HG02798 (cell line): ENCODE data around the gene EME2.
"Not testable (repeated sequence)": the region's sequence is repeated elsewhere in the genome, so short reads cannot be mapped to it uniquely, and the experiment has no call there.

ENCODE experiments used
- ATAC-seq: cut with Tn5 transposase; IDR thresholded peaks from one replicate; pipeline ENCODE4 v1.9.1; 2021; ENCODE audit warnings: mild to moderate bottlenecking; ENCODE audit not compliant: unreplicated experiment, poor library complexity

EME2 gene

GRCh38 chr16:1772362-1772907 is at the start of gene EME2:
Gene EME2, plus strand, starts transcription at chr16:1772810. Its CDS starts 418 bp downstream, at chr16:1773228.
- ATAC-seq: no peak

GRCh38 chr16:1723450-1724147 is 49.0 kb upstream of the EME2 start:
- no peak for ATAC-seq

- ATAC-seq: no peak
These were observed 48.1 kb upstream of the EME2 start for GRCh38 chr16:1724491-1724890.

- no peak for ATAC-seq
These were observed 45.7 kb upstream of the EME2 start for GRCh38 chr16:1726661-1727502.

GRCh38 chr16:1727651-1728624 is 44.7 kb upstream of the EME2 start:
- ATAC-seq: no peak

- no peak for ATAC-seq
These were observed 43.6 kb upstream of the EME2 start for GRCh38 chr16:1729026-1729425.

GRCh38 chr16:1729445-1729844 is 43.2 kb upstream of the EME2 start:
- no peak for ATAC-seq

- ATAC-seq: no peak
These were observed 41.5 kb upstream of the EME2 start for GRCh38 chr16:1731073-1731472.

- ATAC-seq: no peak
These were observed 41.0 kb upstream of the EME2 start for GRCh38 chr16:1731603-1732002.

GRCh38 chr16:1732071-1732470 is 40.5 kb upstream of the EME2 start:
- no peak for ATAC-seq

- ATAC-seq: not testable (repeated sequence)
These were observed 40.0 kb upstream of the EME2 start for GRCh38 chr16:1732551-1732987.

- ATAC-seq: no peak
These were observed 38.5 kb upstream of the EME2 start for GRCh38 chr16:1734123-1734522.

- ATAC-seq: no peak
These were observed 37.8 kb upstream of the EME2 start for GRCh38 chr16:1734816-1735215.

GRCh38 chr16:1740234-1740633 is 32.4 kb upstream of the EME2 start:
- ATAC-seq: no peak

- ATAC-seq: no peak
These were observed 31.7 kb upstream of the EME2 start for GRCh38 chr16:1740781-1741490.

- ATAC-seq: no peak
These were observed 31.0 kb upstream of the EME2 start for GRCh38 chr16:1741553-1742165.

- no peak for ATAC-seq
These were observed 29.0 kb upstream of the EME2 start for GRCh38 chr16:1743376-1744337.

- no peak for ATAC-seq
These were observed 28.2 kb upstream of the EME2 start for GRCh38 chr16:1744338-1744840.
